Keratinocyte (primary cell): ENCODE data around the gene RNF121. TPM values are rescaled to one million over a fixed set of nuclear protein-coding genes. Genes with fewer than 3 reads are reported as not detected.

Experiments
- DNase-seq: peaks from one replicate; pipeline ENCODE4 v3.0.0-alpha.2; 2011; ENCODE audit warnings: low read depth, missing footprints, low spot score
- FAIRE-seq: peaks from 2 replicates; lab custom pipeline; 2011; peaks lifted over from hg19 to GRCh38; lab: Jason Lieb, UNC
- H2AFZ ChIP-seq: 2 replicates; pipeline ENCODE4 v1.6.0; 2012; ENCODE audit warnings: low read length, control low read depth, inconsistent platforms; ENCODE audit not compliant: control insufficient read depth
- H3K27ac ChIP-seq: 2 replicates; pipeline ENCODE4 v1.5.1; 2011; ENCODE audit warnings: low read length; ENCODE audit not compliant: control insufficient read depth, insufficient read depth
- H3K27me3 ChIP-seq: 3 replicates; pipeline ENCODE4 v1.6.0; 2011; ENCODE audit warnings: low read length; ENCODE audit not compliant: control insufficient read depth, insufficient read depth; ENCODE audit errors: extremely low read depth
- H3K36me3 ChIP-seq, 2 experiments: 2 replicates in 1 of 2; 3 replicates in 1 of 2; pipeline ENCODE4 v1.5.1; 2011; ENCODE audit warnings: low read length in 2 of 2, mild to moderate bottlenecking in 1 of 2; ENCODE audit not compliant: control insufficient read depth in 2 of 2, insufficient read depth in 2 of 2; ENCODE audit errors: extremely low read depth in 1 of 2
- H3K4me1 ChIP-seq: 3 replicates; pipeline ENCODE4 v1.5.1; 2011; ENCODE audit warnings: low read length; ENCODE audit not compliant: control insufficient read depth, insufficient read depth; ENCODE audit errors: extremely low read depth
- H3K4me2 ChIP-seq: 3 replicates; pipeline ENCODE4 v1.6.0; 2011; ENCODE audit warnings: low read depth, low read length; ENCODE audit not compliant: control insufficient read depth, insufficient read depth; ENCODE audit errors: extremely low read depth
- H3K4me3 ChIP-seq, 3 experiments: fragments of 200-600 bp in 1 of 3; sonication (generic) in 1 of 3; 2 replicates in 2 of 3; 3 replicates in 1 of 3; pipeline ENCODE4 v1.5.1; 2011 to 2016; ENCODE audit warnings: low read length in 3 of 3, mild to moderate bottlenecking in 3 of 3, control low read depth in 2 of 3, inconsistent platforms in 1 of 3, low read depth in 1 of 3, mixed read lengths in 1 of 3, mixed run types in 1 of 3, moderate library complexity in 1 of 3; ENCODE audit not compliant: control insufficient read depth in 2 of 3, insufficient read depth in 2 of 3; ENCODE audit errors: extremely low read depth in 1 of 3
- H3K79me2 ChIP-seq: 2 replicates; pipeline ENCODE4 v1.6.0; 2012; ENCODE audit warnings: low read length; ENCODE audit not compliant: control insufficient read depth, insufficient read depth
- H3K9ac ChIP-seq: 3 replicates; pipeline ENCODE4 v1.6.0; 2011; ENCODE audit warnings: low read length; ENCODE audit not compliant: control insufficient read depth, insufficient read depth; ENCODE audit errors: extremely low read depth
- H3K9me1 ChIP-seq: 3 replicates; pipeline ENCODE4 v1.6.0; 2011; ENCODE audit warnings: low read length; ENCODE audit not compliant: control insufficient read depth, insufficient read depth; ENCODE audit errors: extremely low read depth
- H3K9me3 ChIP-seq: 2 replicates; pipeline ENCODE4 v1.5.1; 2012; ENCODE audit warnings: low read depth, low read length; ENCODE audit not compliant: control insufficient read depth
- H4K20me1 ChIP-seq: 3 replicates; pipeline ENCODE4 v1.6.0; 2011; ENCODE audit warnings: low read length; ENCODE audit not compliant: control insufficient read depth, insufficient read depth; ENCODE audit errors: extremely low read depth
- EZH2 ChIP-seq: IDR thresholded peaks from one replicate; pipeline ENCODE4 v1.6.1; 2012; ENCODE audit warnings: inconsistent platforms, mild to moderate bottlenecking, low read length, moderate library complexity
- dilution Hi-C: fragments of 300-500 bp; cut with MboI; formaldehyde crosslinking; loops from one replicate; pipeline ENCODE4 v1.7.0; 2020; ENCODE audit warnings: low sequenced_read_pairs; ENCODE audit not compliant: extremely low pct_ligation_motif_present
- polyA plus RNA-seq, 5 experiments: library from polyadenylated mRNA; depleted of rRNA in 3 of 5; stranded (reverse) in 3 of 5; stranded (forward) in 1 of 5; unstranded in 1 of 5; fragments of >200 nt; gene quantifications; 1 replicate in 1 of 5; 2 replicates in 3 of 5; 3 replicates in 1 of 5; pipeline versions ENCODE4 v1.2.1 to v1.2.3, GENCODE V29; 2011 to 2012; ENCODE audit warnings: missing spikeins in 2 of 5, low read depth in 1 of 5, low replicate concordance in 1 of 5
- TF ChIP-seq, protein P1 (sequence below), 3 experiments: IDR thresholded peaks in 1 of 3; conservative IDR thresholded peaks in 1 of 3; optimal IDR thresholded peaks in 1 of 3; 2 replicates in 2 of 3; 3 replicates in 1 of 3; pipeline versions ENCODE3 to v1.5.1; 2011; ENCODE audit warnings: low read length in 3 of 3, mild to moderate bottlenecking in 3 of 3, moderate library complexity in 2 of 3, control low read depth in 1 of 3, inconsistent platforms in 1 of 3; ENCODE audit not compliant: insufficient read depth in 2 of 3; ENCODE audit errors: extremely low read depth in 1 of 3

The RNF121 gene
- polyA plus RNA-seq, 1 donor (not counting 4 experiments of a cell fraction or from before 2014, with no cell fraction given), result 46.4 TPM

DNA sequence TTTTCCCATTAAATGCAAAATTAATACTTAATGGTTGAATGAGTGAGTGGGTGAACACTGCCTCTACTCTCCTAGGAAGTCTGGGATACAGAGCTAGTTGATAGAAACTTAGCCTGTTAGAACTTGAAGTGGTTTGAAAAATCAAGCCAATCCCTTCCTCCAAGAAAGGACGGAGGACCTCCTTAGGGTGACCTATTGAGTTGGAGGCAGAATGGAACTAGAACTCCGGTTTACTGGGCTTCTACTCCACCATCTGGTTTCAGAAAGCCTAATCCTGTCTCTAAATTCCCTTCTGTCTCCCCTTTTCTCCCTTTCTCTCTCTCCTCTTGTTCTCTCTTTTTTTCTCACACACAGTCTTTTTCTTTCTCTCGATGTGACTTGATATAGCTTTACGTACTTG, 50.2 kb downstream of the RNF121 start:
- Histone ChIP-seq H3K4me2 (no peak overlapping the region), H3K27me3 (no peaks in the 10 kb centered on the region), H3K9me1 (no peaks in the 10 kb centered on the region), H3K36me3 (peaks cover 2 to 6% of the 10 kb centered on the region in 2 experiments), H3K27ac (no peak overlapping the region), H2AFZ (no peak overlapping the region), H3K9me3 (no peaks in the 10 kb centered on the region), H3K4me1 (no peaks in the 10 kb centered on the region), H3K9ac (no peak overlapping the region), H3K79me2 (no peaks in the 10 kb centered on the region), H3K4me3 (no peak overlapping the region), H4K20me1 (no peaks in the 10 kb centered on the region)
- TF ChIP-seq, protein P1, sequence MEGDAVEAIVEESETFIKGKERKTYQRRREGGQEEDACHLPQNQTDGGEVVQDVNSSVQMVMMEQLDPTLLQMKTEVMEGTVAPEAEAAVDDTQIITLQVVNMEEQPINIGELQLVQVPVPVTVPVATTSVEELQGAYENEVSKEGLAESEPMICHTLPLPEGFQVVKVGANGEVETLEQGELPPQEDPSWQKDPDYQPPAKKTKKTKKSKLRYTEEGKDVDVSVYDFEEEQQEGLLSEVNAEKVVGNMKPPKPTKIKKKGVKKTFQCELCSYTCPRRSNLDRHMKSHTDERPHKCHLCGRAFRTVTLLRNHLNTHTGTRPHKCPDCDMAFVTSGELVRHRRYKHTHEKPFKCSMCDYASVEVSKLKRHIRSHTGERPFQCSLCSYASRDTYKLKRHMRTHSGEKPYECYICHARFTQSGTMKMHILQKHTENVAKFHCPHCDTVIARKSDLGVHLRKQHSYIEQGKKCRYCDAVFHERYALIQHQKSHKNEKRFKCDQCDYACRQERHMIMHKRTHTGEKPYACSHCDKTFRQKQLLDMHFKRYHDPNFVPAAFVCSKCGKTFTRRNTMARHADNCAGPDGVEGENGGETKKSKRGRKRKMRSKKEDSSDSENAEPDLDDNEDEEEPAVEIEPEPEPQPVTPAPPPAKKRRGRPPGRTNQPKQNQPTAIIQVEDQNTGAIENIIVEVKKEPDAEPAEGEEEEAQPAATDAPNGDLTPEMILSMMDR (optimal IDR thresholded peaks at IDR 0.05 in 1 of 3, IDR thresholded peaks at IDR 0.05 in 1 of 3, conservative IDR thresholded peaks at IDR 0.05 in 1 of 3; ENCODE audit: extremely low read depth in 1 of 3, insufficient read depth in 2 of 3, low read length in 3 of 3), result no peak
- TF ChIP-seq EZH2, result no peak
- dilution Hi-C loops, result no loop called here
- no peak for FAIRE-seq
- no peak for DNase-seq

DNA sequence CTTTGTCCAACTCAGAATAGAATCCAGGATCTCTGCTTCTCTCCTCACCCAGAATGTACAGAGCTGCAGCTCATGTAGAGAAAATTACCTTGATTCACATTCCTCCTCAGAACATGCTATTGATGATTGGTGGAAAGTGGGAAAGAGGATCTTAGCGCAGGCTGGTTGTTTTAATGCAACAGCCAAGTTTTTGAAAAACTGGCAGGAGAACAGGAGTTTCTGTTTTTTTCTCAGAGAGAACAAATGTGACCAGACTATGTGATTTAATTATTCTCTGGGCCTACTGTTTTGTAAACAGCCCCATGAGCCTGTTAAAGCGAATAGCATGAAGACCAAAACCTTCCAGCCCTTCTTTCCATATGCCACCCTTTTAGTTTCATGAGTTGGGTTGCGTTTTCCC, 50.8 kb downstream of the RNF121 start:
- no peak overlapping the region for H3K4me3 ChIP-seq
- H3K27me3 ChIP-seq, result no peaks in the 10 kb centered on the region
- dilution Hi-C loops, result no loop called here
- TF ChIP-seq, protein P1 (optimal IDR thresholded peaks at IDR 0.05 in 1 of 3, IDR thresholded peaks at IDR 0.05 in 1 of 3, conservative IDR thresholded peaks at IDR 0.05 in 1 of 3; ENCODE audit: extremely low read depth in 1 of 3, insufficient read depth in 2 of 3, low read length in 3 of 3), result no peak
- no peak for TF ChIP-seq EZH2
- no peak overlapping the region for H3K27ac ChIP-seq
- peaks cover 2 to 6% of the 10 kb centered on the region in 2 experiments for H3K36me3 ChIP-seq
- no peak overlapping the region for H2AFZ ChIP-seq
- no peak for FAIRE-seq
- no peak for DNase-seq
- no peaks in the 10 kb centered on the region for H3K9me1 ChIP-seq
- no peaks in the 10 kb centered on the region for H3K4me1 ChIP-seq
- no peaks in the 10 kb centered on the region for H4K20me1 ChIP-seq
- H3K9me3 ChIP-seq, result no peaks in the 10 kb centered on the region
- no peak overlapping the region for H3K9ac ChIP-seq
- H3K79me2 ChIP-seq, result no peaks in the 10 kb centered on the region
- no peak overlapping the region for H3K4me2 ChIP-seq
